GM13977 (cell line): ENCODE results near the gene GALE.
A peak's percentile ranks its signal among the peaks of the same experiment; 100 is the strongest.
"Not testable (repeated sequence)": the region's sequence is repeated elsewhere in the genome, so short reads cannot be mapped to it uniquely, and the experiment has no call there.

Experiments
- DNase-seq: peaks from one replicate; pipeline ENCODE4 v3.0.0; 2012; ENCODE audit warnings: low spot score
- in situ Hi-C: fragments of 300-500 bp; cut with MboI; formaldehyde crosslinking; loops from one replicate; pipeline ENCODE4 v1.12.0; 2022; ENCODE audit warnings: low sequenced_read_pairs, low pct_unique_long_range_greater_than_20kb, mixed read lengths, inconsistent platforms; ENCODE audit not compliant: unreplicated experiment
- TF ChIP-seq, protein P1 (sequence below): IDR thresholded peaks from 2 replicates; pipeline ENCODE4 v1.5.1; 2012; ENCODE audit warnings: mild to moderate bottlenecking, control low read depth; ENCODE audit not compliant: insufficient read depth; ENCODE audit errors: extremely low read depth, missing control alignments

Gene GALE

DNA sequence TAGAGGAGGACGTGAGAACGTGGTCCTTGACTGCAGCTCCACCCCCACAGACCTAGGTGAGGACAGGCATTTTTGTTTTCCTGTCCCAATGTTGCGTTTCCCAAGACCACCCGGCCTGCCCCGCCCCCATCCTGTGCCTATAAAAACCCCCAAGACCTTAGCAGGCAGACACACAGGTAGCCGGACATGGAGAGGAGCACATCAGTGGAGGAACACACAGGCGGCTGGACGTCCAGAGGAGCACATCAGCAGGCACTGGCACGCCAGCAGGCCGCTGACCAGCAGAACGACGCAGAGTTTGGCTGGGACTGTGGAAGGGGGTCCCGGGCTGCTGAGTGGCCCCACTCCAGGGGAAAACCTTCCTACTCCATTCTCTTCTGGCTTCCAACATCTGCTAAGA lies 37.4 kb upstream of the GALE start:
- no peak for DNase-seq
- TF ChIP-seq, protein P1, sequence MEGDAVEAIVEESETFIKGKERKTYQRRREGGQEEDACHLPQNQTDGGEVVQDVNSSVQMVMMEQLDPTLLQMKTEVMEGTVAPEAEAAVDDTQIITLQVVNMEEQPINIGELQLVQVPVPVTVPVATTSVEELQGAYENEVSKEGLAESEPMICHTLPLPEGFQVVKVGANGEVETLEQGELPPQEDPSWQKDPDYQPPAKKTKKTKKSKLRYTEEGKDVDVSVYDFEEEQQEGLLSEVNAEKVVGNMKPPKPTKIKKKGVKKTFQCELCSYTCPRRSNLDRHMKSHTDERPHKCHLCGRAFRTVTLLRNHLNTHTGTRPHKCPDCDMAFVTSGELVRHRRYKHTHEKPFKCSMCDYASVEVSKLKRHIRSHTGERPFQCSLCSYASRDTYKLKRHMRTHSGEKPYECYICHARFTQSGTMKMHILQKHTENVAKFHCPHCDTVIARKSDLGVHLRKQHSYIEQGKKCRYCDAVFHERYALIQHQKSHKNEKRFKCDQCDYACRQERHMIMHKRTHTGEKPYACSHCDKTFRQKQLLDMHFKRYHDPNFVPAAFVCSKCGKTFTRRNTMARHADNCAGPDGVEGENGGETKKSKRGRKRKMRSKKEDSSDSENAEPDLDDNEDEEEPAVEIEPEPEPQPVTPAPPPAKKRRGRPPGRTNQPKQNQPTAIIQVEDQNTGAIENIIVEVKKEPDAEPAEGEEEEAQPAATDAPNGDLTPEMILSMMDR, result no peak
- in situ Hi-C loops, result no loop called here

DNA sequence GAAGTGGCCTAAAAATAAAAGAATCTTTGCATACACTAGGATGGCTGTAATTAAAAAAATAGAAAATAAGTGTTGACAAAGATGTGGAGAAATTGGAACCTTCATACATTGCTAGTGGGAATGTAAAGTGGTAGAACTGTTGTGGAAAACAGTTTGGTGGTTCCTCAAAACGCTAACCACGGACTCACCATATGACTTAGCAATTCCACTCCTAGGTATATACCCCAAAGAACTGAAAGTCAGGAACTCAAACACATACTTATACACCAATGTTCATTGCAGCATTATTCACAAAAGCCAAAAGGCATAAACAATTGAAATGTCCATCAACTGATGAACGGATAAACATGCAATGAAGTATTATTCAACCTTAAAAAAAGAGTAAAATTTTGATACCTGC lies 35.5 kb upstream of the GALE start:
- TF ChIP-seq, protein P1, result no peak
- in situ Hi-C loops, result no loop called here
- no peak for DNase-seq

DNA sequence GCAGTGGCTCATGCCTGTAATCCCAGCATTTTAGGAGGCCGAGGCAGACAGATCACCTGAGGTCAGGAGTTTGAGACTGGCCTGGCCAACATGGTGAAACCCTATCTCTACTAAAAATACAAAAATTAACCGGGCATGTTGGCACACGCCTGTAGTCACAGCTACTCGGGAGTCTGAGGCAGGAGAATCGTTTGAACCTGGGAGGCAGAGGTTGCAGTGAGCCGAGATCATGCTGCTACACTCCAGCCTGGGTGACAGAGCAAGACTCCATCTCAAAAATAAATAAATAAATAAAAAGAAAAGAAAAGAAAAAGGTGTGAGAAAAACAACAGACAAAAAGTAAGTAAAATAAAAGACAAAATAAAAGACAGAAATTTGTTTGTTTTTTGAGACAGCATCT lies 33.6 kb upstream of the GALE start:
- in situ Hi-C loops, DNase-seq: not testable (repeated sequence)

DNA sequence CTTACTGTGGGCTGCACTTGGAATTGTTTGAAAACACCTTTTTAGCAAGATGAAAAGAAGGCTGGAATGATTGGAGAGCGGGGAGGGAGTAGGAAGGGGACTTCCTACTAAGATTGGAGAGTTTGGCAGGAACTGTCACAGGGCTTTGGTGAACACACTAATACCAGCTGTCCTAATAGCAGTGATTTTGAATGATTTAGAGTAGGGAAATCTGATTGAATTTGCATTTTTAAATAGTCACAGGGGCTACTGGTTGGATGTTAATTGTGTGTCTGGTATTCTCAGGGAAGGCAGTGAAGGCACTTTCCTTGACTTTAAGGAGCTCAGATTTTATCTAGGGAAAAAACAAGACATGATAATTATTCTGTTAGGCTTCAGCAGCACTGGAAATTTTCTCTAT lies 27.2 kb upstream of the GALE start:
- DNase-seq, result no peak
- in situ Hi-C loops, result no loop called here
- TF ChIP-seq, protein P1, result no peak

GRCh38 chr1:23826590-23826989 lies 26.0 kb upstream of the GALE start:
- in situ Hi-C loops, DNase-seq: not testable (repeated sequence)

GRCh38 chr1:23825762-23826522 lies 25.4 kb upstream of the GALE start:
- in situ Hi-C loops, result no loop called here
- TF ChIP-seq, protein P1, result no peak
- peak; percentile 74 for DNase-seq

DNA sequence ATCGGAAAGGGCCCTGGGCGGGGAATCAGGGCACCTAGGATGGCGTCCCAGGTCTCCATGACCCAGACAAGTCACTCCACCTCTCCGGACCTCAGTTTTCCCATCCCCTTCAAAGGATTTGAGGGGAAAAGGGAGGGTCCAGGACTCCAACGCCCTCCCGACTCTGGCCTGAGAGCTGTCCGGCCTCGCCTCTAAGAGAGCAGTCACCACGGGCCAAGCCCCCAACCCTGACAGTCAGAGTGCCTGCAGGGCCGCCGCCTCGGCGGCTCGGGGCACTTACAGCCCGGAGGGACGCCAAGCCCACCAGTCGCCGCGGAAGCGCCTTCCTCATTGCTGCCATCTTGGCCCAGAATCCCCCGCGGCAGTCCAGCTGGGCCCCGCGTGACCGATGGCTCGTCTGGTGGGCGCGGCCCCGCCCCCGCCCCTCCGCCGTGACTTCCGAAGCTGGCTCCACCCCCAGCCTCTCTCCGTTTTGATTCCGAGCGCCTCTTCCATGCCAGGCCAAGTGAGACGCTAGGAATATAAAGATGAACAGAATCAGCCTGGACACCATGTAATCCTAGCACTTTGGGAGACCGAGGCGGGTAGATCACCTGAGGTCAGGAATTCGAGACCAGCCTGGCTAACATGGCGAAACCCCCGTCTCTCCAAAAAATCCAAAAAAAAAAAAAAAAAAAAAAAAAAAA lies 24.7 kb upstream of the GALE start, which contains the start of gene HMGCL:
Gene HMGCL, minus strand, starts transcription at position 354 of the 686 bp plus-strand sequence. Its CDS starts 14 bp downstream, at position 340.
- DNase-seq, result peak; percentile 92
- TF ChIP-seq, protein P1, result no peak
- in situ Hi-C loops, result no loop called here
